Measurements from ENCODE around the gene RAD18.
A peak's percentile ranks its signal among the peaks of the same experiment; 100 is the strongest.

The RAD18 gene

DNA sequence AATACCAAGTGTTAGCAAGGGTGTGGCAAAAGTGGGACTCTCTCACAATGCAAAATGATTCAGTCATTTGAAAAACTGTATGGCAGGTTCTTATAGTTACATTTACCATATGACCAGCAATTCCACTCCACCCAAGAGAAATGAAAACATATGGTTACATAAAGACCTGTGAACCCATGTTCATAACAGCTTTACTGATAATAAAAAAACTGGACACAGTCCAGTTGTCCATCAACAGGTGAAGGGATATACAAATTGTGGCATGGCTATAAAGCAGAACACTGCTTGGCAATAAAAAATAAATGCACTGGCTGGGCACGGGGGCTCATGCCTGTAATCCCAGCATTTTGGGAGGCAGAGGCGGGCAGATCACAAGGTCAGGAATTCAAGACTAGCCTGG is 30.8 kb downstream of the RAD18 start:
- Mint-ChIP-seq H3K27me3 (no peaks in the 10 kb centered on the region), H3K4me1 (no peaks in the 10 kb centered on the region), H3K9me3 (no peaks in the 10 kb centered on the region), H3K36me3 (peaks cover 24 to 35% of the 10 kb centered on the region in 2 donors), H3K4me3 (no peak overlapping the region), H3K27ac (no peak overlapping the region)
- ATAC-seq (replicated peaks) (no peak), DNase-seq (no peak)

DNA sequence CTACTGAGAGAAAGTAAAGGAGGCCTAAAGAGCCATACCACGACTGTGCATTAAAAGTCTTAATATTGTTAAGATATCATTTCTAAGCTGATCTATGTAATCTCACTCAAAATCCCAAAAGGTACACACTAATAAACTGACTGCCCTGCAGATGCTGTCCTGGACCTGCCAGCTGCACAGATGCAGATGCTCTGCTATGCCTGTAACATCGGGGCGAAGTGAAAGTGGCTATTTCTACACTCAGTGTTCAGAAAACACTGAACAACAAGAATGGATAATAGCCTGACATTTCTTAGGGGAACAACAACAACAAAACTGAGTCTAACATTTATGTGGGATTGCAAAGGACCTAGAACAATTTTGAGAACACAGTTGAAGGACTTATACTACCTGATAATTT is 31.9 kb downstream of the RAD18 start:
- ATAC-seq (replicated peaks): no peak
- DNase-seq: no peak
- Mint-ChIP-seq H3K9me3 (no peaks in the 10 kb centered on the region), H3K27me3 (no peaks in the 10 kb centered on the region), H3K36me3 (peaks cover 24 to 35% of the 10 kb centered on the region in 2 donors), H3K27ac (peak overlapping the region; percentile 1), H3K4me1 (no peaks in the 10 kb centered on the region), H3K4me3 (no peak overlapping the region)

DNA sequence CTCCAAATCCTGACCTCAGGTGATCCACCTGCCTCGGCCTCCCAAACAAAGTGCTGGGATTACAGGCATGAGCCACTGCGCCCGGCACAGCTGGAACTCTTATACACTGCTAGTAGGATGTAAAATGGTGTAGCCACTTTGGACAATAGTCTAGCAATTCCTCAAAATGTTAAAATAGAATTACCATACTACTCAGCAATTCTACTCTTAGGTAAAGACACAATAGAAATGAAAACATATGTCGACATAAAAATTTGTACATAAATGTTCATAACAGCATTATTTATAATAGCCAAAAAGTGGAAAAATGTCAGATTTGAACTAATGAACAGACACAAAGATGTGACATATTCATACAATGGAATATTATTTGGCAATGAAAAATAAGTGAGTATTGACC is 33.4 kb downstream of the RAD18 start:
- H3K27ac Mint-ChIP-seq: no peak overlapping the region
- ATAC-seq (replicated peaks): no peak
- no peaks in the 10 kb centered on the region for H3K4me1 Mint-ChIP-seq
- H3K4me3 Mint-ChIP-seq: no peak overlapping the region
- no peak for DNase-seq
- peaks cover 26 to 45% of the 10 kb centered on the region in 2 donors for H3K36me3 Mint-ChIP-seq
- no peaks in the 10 kb centered on the region for H3K27me3 Mint-ChIP-seq
- H3K9me3 Mint-ChIP-seq: peaks cover 0 to 1% of the 10 kb centered on the region in 2 donors

DNA sequence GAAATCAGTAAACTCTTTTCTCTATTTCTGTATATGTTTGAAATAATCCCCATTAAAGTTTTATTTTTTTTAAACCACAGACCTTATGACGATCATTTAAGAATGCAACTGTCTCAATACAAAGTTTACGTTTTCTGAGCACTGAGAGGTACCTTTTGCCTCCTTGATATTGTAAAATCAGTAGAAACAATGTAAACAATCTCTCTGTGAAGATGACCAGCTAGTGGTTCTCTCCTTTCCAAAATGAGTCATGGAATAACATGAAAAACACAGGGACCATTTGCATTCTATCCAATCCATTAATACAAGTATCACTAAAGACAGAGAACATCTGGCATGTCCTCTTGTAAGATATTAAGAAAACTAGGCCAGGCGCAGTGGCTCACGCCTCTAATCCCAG is 48.8 kb downstream of the RAD18 start:
- H3K27me3 Mint-ChIP-seq: no peaks in the 10 kb centered on the region
- H3K4me3 Mint-ChIP-seq: no peak overlapping the region
- H3K36me3 Mint-ChIP-seq: peaks cover 34 to 44% of the 10 kb centered on the region in 2 donors
- H3K27ac Mint-ChIP-seq: no peak overlapping the region
- ATAC-seq (replicated peaks) (no peak), DNase-seq (no peak)
- no peaks in the 10 kb centered on the region for H3K9me3 Mint-ChIP-seq
- no peaks in the 10 kb centered on the region for H3K4me1 Mint-ChIP-seq

DNA sequence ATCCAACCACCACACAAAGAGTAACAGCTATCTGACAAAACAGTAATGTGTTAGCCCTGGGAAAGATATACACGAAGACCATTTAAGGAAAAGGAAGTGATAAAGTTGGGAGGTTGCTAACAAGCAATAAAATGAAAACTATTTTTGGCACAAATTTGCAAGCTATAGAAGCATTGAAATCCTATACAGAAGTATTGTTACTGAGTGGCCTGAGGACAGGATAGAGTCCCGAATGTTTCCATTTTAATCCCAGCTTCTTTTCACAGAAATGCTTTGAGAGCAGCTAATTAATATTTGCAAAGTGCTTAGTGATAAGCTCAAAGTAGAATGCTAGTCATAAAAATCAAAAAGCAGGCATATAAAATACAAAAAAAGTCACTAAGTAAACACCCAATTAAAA is 51.5 kb downstream of the RAD18 start:
- H3K9me3 Mint-ChIP-seq: no peaks in the 10 kb centered on the region
- no peak overlapping the region for H3K4me3 Mint-ChIP-seq
- no peak overlapping the region for H3K27ac Mint-ChIP-seq
- ATAC-seq (replicated peaks) (no peak), DNase-seq (no peak)
- H3K4me1 Mint-ChIP-seq: no peaks in the 10 kb centered on the region
- H3K27me3 Mint-ChIP-seq: no peaks in the 10 kb centered on the region
- peaks cover 43 to 50% of the 10 kb centered on the region in 2 donors for H3K36me3 Mint-ChIP-seq

DNA sequence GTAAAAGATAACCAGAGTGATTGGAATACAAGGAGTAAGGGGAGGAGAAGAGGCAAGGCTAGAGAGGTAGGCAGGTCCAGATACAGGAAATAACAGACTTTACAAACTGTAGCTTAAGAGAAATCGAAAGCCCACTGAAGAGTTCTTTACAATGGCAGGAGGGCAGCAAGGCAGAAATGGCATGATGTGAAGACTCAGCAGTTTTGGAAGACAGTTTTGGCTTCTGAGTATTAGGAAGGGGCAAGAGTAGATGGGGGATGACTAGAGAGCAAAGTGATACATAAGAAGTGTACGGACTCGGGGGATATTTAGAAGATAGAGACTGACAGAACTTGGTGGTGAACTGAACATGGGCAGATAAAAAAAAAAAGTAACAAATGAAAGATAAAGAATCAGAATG is 54.1 kb downstream of the RAD18 start:
- Mint-ChIP-seq H3K36me3 (peaks cover 43 to 52% of the 10 kb centered on the region in 2 donors), H3K27me3 (no peaks in the 10 kb centered on the region), H3K9me3 (no peaks in the 10 kb centered on the region), H3K4me1 (no peaks in the 10 kb centered on the region), H3K27ac (no peak overlapping the region), H3K4me3 (no peak overlapping the region)
- ATAC-seq (replicated peaks) (no peak), DNase-seq (no peak)

DNA sequence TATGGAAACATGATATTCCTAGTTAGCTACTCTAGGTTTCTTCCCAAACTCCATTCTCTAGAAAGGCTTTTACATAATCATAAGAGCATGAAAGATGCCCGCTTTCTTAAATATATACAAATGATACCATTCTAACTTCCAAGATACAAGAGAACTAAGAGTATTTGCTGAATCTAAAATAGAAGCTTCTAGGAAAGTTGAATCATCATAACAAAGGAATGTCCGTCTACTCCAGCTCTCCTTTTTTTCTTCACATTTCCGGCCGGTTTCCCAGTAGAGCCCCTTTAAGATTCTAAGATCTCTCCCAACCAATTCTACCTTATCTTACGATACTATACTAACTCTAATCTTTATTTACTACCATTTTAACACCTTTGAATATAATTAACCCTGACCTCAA is 60.1 kb downstream of the RAD18 start:
- ATAC-seq (replicated peaks) (no peak), DNase-seq (no peak)
- Mint-ChIP-seq H3K27ac (no peak overlapping the region), H3K4me1 (no peaks in the 10 kb centered on the region), H3K4me3 (no peak overlapping the region), H3K9me3 (no peaks in the 10 kb centered on the region), H3K27me3 (no peaks in the 10 kb centered on the region), H3K36me3 (peaks cover 36 to 53% of the 10 kb centered on the region in 2 donors)

DNA sequence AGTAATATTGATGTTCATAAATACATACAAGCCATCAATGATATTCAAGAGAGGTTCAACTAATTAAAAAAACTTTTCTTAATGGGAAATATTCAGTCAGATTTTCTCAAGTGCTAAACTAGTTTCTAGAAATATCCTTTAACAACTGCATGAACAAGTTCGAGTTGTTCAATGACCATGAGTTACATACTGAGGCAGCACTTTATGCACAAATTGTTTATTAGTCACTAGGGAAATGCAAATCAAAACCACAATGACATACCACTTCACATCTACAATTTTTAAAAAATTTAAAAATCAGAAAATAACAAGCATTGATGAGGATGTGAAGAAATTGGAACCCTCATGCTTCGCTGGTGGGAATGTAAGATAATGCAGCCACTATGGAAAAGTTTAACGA is 62.4 kb downstream of the RAD18 start:
- Mint-ChIP-seq H3K27ac (no peak overlapping the region), H3K27me3 (no peaks in the 10 kb centered on the region), H3K36me3 (peaks cover 32 to 50% of the 10 kb centered on the region in 2 donors), H3K4me1 (no peaks in the 10 kb centered on the region), H3K4me3 (no peak overlapping the region), H3K9me3 (no peaks in the 10 kb centered on the region)
- no peak for DNase-seq
- no peak for ATAC-seq (replicated peaks)

DNA sequence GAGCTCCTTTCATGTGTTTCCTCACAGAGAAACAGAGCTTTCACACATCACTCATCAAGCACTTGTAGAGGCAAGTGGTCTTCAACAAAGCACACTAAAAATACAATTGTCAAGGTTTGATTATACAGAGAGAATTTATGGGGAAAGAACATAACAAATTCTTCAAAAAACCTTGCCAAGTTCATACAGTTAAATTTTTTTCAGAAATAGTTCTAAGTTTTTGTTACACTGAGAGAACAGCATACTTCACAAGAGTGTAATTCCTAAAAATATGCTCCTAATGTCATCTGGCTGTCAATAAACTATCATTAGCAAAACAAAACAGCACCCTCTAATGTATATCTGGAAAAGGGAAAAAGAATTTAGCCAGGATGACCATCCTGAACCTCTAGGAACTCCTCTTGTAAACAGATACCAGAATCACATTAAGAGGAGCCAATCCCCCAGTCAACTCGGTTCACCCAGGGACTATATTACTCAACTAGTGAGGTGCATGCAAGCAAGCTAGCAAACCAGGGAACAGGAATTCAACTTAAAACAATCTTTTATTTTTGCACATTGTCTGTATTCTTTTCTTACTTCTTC is 63.3 kb downstream of the RAD18 start:
- Mint-ChIP-seq H3K36me3 (peaks cover 30 to 49% of the 10 kb centered on the region in 2 donors), H3K4me3 (no peak overlapping the region), H3K27ac (no peak overlapping the region), H3K4me1 (no peaks in the 10 kb centered on the region), H3K27me3 (no peaks in the 10 kb centered on the region), H3K9me3 (no peaks in the 10 kb centered on the region)
- no peak for DNase-seq
- no peak for ATAC-seq (replicated peaks)

DNA sequence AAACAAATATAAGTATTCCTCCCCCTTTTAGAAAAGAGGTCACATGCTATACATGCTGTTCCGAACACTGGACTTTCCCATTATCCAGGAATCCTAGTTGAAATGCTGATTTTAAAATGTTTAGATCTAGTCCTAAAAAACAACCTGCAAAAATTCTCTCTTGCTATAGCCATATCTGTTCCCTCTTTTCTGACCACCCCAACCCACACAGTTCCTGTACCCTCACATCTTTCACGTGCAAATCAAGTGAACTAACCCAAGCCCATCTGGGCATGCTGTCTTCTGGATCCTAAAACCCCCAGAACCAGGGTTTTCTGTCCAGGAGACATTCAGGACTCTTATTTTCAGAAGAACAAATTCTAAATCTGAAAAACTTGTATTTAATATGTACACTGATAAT is 67.4 kb downstream of the RAD18 start:
- H3K9me3 Mint-ChIP-seq: no peaks in the 10 kb centered on the region
- DNase-seq (no peak), ATAC-seq (replicated peaks) (no peak)
- no peaks in the 10 kb centered on the region for H3K27me3 Mint-ChIP-seq
- H3K4me3 Mint-ChIP-seq: no peak overlapping the region
- no peak overlapping the region for H3K27ac Mint-ChIP-seq
- no peaks in the 10 kb centered on the region for H3K4me1 Mint-ChIP-seq
- H3K36me3 Mint-ChIP-seq: peaks cover 19 to 39% of the 10 kb centered on the region in 2 donors

DNA sequence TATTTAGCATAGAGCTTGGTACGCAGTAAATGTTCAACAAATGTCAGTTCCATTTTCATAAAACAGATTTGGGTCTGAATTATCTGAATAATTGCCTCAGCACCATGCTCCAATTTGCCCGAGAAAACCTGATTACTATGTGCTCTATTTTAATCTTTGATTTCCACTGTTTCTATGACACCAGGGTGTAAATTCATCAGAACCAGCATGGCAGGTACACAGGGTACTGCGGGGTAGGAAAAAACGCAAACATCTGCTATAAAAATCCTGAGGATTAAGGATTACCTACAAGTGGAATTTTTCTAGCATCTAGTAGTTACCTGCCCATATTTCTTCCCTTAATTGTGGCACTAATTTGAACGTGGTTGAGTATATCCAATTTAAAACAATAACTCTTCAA is 70.3 kb downstream of the RAD18 start:
- Mint-ChIP-seq H3K27ac (no peak overlapping the region), H3K4me1 (no peaks in the 10 kb centered on the region), H3K4me3 (no peak overlapping the region), H3K27me3 (no peaks in the 10 kb centered on the region), H3K9me3 (no peaks in the 10 kb centered on the region), H3K36me3 (peaks cover 17 to 47% of the 10 kb centered on the region in 2 donors)
- DNase-seq: no peak
- ATAC-seq (replicated peaks): no peak

DNA sequence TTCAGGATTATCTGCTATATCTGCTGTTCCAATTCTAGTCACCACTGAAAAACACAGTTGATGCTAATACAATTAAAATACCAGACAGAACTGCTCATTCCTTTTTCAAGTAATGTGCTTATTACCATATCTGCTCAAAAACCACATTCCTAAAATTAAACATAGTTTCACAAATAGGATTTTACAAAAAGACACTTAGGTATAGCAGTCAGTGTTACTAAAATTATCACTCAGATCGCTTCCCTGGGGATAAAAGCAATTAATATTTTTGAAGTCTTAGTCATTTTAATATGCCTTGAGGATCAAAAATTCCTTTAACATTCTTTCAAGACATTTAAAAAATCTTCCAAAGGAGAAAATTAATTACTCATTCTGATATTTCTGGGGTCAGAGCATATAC is 71.5 kb downstream of the RAD18 start:
- H3K27me3 Mint-ChIP-seq: no peaks in the 10 kb centered on the region
- no peak overlapping the region for H3K27ac Mint-ChIP-seq
- no peak for ATAC-seq (replicated peaks)
- H3K4me1 Mint-ChIP-seq: no peaks in the 10 kb centered on the region
- no peak for DNase-seq
- peaks cover 18 to 50% of the 10 kb centered on the region in 2 donors for H3K36me3 Mint-ChIP-seq
- H3K4me3 Mint-ChIP-seq: no peak overlapping the region
- no peaks in the 10 kb centered on the region for H3K9me3 Mint-ChIP-seq

DNA sequence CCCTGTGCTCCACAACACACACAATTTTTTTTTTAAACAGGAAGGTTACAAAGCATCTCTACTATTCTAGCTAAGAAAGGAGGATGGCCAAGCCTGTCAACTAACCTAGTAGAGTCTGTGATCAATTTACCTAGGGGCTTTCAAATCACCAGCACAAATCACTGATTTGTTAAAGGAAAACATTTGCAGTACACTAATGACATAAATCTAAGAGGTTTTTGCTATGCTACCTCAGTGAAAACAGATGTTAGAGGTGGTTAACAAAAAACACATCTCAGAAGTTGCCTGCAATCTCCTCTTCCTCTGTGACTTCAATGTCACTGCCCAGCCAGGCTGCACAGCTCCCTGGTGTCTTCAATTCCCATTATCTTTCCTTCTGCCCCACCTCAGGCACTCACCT is 72.0 kb downstream of the RAD18 start:
- no peaks in the 10 kb centered on the region for H3K27me3 Mint-ChIP-seq
- no peaks in the 10 kb centered on the region for H3K4me1 Mint-ChIP-seq
- no peak for ATAC-seq (replicated peaks)
- peaks cover 23 to 51% of the 10 kb centered on the region in 2 donors for H3K36me3 Mint-ChIP-seq
- H3K27ac Mint-ChIP-seq: no peak overlapping the region
- no peak for DNase-seq
- no peak overlapping the region for H3K4me3 Mint-ChIP-seq
- no peaks in the 10 kb centered on the region for H3K9me3 Mint-ChIP-seq

DNA sequence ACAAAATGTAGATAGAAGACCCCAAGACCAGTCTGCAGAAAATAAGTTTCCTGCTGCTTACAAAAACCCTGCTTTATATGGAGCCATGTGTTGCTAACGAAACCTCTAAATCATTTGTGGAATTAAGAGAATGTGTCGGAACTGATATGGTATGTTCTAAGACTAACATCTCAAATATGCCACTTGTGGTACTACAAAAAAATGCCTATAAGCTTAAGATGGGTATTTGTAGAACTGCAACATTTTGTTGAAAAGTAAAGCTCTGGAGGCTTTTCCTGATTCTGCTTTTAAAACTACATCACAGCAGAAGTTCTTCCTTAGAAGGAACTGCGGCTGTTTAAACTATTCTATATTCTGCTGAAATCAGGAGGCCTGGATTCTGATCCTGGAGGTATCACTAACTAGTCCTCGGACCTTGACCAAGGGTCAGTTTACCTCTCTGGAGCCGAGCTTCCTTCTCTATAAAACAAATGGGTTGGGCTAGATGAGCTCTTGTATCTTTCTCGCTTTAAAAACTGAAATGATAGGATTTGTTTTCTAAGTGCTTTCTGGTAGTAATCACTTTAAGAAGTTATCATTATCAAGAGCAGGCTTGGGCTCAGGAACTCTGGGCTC is 74.9 kb downstream of the RAD18 start:
- DNase-seq (no peak), ATAC-seq (replicated peaks) (no peak)
- Mint-ChIP-seq H3K36me3 (peaks cover 35 to 57% of the 10 kb centered on the region in 2 donors), H3K27me3 (no peaks in the 10 kb centered on the region), H3K4me1 (no peaks in the 10 kb centered on the region), H3K9me3 (peaks cover 0 to 3% of the 10 kb centered on the region in 2 donors), H3K27ac (no peak overlapping the region), H3K4me3 (no peak overlapping the region)

DNA sequence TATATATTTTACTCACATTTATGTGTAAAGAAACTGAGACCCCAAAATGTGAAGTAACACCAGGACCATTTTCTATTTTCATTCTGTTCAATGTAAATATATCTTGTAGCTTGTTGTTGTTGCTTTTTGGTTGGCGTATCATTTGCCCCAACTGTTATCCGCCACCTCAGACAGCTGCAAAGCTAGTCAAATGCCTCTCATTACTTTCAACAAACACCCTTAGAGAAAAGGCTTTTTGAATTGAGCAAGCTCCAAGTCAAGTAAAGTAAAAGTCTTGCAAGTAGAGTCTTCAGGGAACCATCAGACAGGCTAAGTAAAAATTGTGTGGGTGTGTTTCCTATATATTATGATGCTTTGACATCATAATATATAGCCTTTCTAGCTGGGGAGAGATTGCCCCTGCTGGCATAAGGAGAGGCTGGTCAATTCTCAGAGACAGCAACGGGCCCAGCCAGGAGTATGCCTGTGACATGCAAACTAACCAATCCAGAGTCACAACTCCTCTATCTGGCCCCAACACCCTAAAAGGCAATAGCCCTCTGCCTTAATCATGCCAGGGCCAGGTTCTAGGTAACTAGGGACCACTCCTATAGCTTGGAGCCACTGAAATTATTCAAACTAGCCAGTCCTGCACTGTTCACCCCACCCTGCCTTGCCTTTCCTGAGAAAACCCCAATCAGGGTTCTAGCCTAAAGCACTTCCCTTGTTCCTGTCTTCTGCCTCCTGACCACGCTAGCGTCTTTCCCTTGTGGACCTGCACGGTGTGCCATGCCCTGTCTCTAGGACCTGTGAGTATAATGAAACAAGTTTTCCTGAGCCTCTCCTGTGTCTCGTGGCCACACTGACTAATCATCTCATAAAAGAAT is 75.6 kb downstream of the RAD18 start:
- Mint-ChIP-seq H3K9me3 (peaks cover 0 to 3% of the 10 kb centered on the region in 2 donors), H3K4me1 (peaks cover 3% of the 10 kb centered on the region in 2 donors), H3K27me3 (no peaks in the 10 kb centered on the region), H3K27ac (no peak overlapping the region), H3K4me3 (no peak overlapping the region), H3K36me3 (peaks cover 38 to 65% of the 10 kb centered on the region in 2 donors)
- DNase-seq (no peak), ATAC-seq (replicated peaks) (no peak)
